Body of pancreas (tissue), 4 donors: Measurements from ENCODE around the gene EIF3A.
"Not testable (repeated sequence)": the region's sequence is repeated elsewhere in the genome, so short reads cannot be mapped to it uniquely, and the experiment has no call there.

Experiments used
- POLR2A ChIP-seq, 3 donors: fragments of 450-650 bp; IDR thresholded peaks; one replicate each; pipeline ENCODE4 v1.6.1; 2016; ENCODE audit warnings: antibody characterized with exemption in 3 of 3, mild to moderate bottlenecking in 2 of 3
- TF ChIP-seq, protein P1 (sequence below), 7 experiments: fragments of 450-650 bp in 4 of 7; fragments of 200-600 bp in 3 of 7; sonication (generic) in 3 of 7; IDR thresholded peaks; one replicate each; pipeline ENCODE4 v1.5.1; 2016 to 2019; ENCODE audit warnings: antibody characterized with exemption in 7 of 7

DNA sequence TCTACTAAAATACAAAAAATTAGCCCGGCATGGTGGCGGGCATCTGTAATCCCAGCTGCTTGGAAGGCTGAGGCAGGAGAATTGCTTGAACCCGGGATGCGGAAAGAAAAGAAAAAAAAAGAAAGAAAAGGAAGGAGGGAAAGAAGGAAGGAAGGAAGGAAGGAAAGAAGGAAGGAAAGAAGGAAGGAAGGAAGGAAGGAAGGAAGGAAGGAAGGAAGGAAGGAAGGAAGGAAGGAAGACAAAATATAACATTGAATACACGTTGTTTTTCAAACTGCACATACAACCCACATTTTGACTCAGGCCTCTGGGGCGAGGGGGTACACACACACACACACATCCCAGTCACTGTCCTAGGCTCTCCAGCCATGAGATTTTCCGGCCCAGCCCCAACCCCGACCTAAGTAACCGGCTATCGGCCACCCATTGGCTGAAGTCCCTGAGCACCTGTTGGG lies 52.1 kb downstream of the EIF3A start:
- TF ChIP-seq, protein P1, sequence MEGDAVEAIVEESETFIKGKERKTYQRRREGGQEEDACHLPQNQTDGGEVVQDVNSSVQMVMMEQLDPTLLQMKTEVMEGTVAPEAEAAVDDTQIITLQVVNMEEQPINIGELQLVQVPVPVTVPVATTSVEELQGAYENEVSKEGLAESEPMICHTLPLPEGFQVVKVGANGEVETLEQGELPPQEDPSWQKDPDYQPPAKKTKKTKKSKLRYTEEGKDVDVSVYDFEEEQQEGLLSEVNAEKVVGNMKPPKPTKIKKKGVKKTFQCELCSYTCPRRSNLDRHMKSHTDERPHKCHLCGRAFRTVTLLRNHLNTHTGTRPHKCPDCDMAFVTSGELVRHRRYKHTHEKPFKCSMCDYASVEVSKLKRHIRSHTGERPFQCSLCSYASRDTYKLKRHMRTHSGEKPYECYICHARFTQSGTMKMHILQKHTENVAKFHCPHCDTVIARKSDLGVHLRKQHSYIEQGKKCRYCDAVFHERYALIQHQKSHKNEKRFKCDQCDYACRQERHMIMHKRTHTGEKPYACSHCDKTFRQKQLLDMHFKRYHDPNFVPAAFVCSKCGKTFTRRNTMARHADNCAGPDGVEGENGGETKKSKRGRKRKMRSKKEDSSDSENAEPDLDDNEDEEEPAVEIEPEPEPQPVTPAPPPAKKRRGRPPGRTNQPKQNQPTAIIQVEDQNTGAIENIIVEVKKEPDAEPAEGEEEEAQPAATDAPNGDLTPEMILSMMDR (IDR thresholded peaks at IDR 0.05), result not testable (repeated sequence)
- not testable (repeated sequence) for TF ChIP-seq POLR2A (IDR thresholded peaks at IDR 0.05)
